K562 (cell line): ENCODE results near the gene CD96. TPM values are rescaled to one million over a fixed set of nuclear protein-coding genes. Genes with fewer than 3 reads are reported as not detected.

Source experiments
- BCL6 ChIP-seq: fragments of 250-450 bp; sonication (Bioruptor Pico); IDR thresholded peaks from 2 replicates; pipeline ENCODE4 v1.4.0; 2020
- BMI1 ChIP-seq: fragments of 150-350 bp; IDR thresholded peaks from 2 replicates; pipeline ENCODE4 v1.6.1; 2014; ENCODE audit warnings: low read length
- BRF2 ChIP-seq: IDR thresholded peaks from 3 replicates; pipeline ENCODE4 v1.6.1; 2011; ENCODE audit warnings: borderline replicate concordance, mild to moderate bottlenecking; ENCODE audit not compliant: insufficient read length, insufficient read depth
- CHCHD3 ChIP-seq: fragments of 250-450 bp; sonication (Bioruptor Pico); IDR thresholded peaks from 2 replicates; pipeline ENCODE4 v2.1.2; 2022; ENCODE audit warnings: mild to moderate bottlenecking
- DMBX1 ChIP-seq: fragments of 250-450 bp; sonication (Bioruptor Pico); IDR thresholded peaks from 2 replicates; pipeline ENCODE4 v1.8.0; 2022; ENCODE audit warnings: inconsistent platforms, mild to moderate bottlenecking, moderate library complexity, borderline replicate concordance
- DNMT1 ChIP-seq: fragments of 450-650 bp; IDR thresholded peaks from 2 replicates; pipeline ENCODE4 v1.6.1; 2016; ENCODE audit warnings: antibody characterized with exemption, mild to moderate bottlenecking
- FIP1L1 ChIP-seq: fragments of 200-400 bp; formaldehyde crosslinking; IDR thresholded peaks from 2 replicates; pipeline ENCODE4 v1.6.1; 2018; ENCODE audit warnings: mild to moderate bottlenecking, low read depth, low read length; ENCODE audit not compliant: poor library complexity, severe bottlenecking
- KDM4B ChIP-seq, 2 experiments: fragments of 450-650 bp in 1 of 2; sonication (generic) in 1 of 2; IDR thresholded peaks; 2 replicates each; pipeline ENCODE4 v1.6.1; 2016 to 2017; ENCODE audit warnings: borderline replicate concordance in 2 of 2, antibody characterized with exemption in 1 of 2, low read depth in 1 of 2, mild to moderate bottlenecking in 1 of 2
- SAFB2 ChIP-seq: fragments of 200-400 bp; formaldehyde crosslinking; IDR thresholded peaks from 2 replicates; pipeline ENCODE4 v1.6.1; 2018; ENCODE audit warnings: borderline replicate concordance, low read length, low read depth, moderate library complexity; ENCODE audit not compliant: severe bottlenecking
- TCF3 ChIP-seq: sonication (generic); formaldehyde crosslinking; IDR thresholded peaks from 2 replicates; pipeline ENCODE4 v1.4.0; 2020; ENCODE audit warnings: mild to moderate bottlenecking, missing genetic modification reagents
- TEAD1 ChIP-seq, 2 experiments: fragments of 450-650 bp in 1 of 2; sonication (generic) in 1 of 2; formaldehyde crosslinking; IDR thresholded peaks; 2 replicates each; pipeline versions ENCODE4 v1.4.0 to v1.8.0; 2020 to 2022; ENCODE audit warnings: mild to moderate bottlenecking in 2 of 2, missing genetic modification reagents in 1 of 2
- YY1 ChIP-seq, 3 experiments: IDR thresholded peaks; 2 replicates each; pipeline ENCODE4 v1.6.1; 2011; ENCODE audit warnings: low read length in 2 of 3, mild to moderate bottlenecking in 2 of 3, moderate library complexity in 2 of 3, borderline replicate concordance in 1 of 3, control low read depth in 1 of 3, low read depth in 1 of 3; ENCODE audit not compliant: insufficient read depth in 3 of 3, insufficient replicate concordance in 2 of 3, control insufficient read depth in 1 of 3, insufficient read length in 1 of 3; ENCODE audit errors: extremely low read depth in 1 of 3
- ZKSCAN8 ChIP-seq: fragments of 200-800 bp; sonication (Bioruptor generic); IDR thresholded peaks from 2 replicates; pipeline ENCODE4 v1.6.1; 2016; ENCODE audit warnings: missing genetic modification characterization, missing compliant biosample characterization
- ZNF311 ChIP-seq: fragments of 250-450 bp; sonication (Bioruptor Pico); IDR thresholded peaks from 2 replicates; pipeline ENCODE4 v1.4.0; 2020; ENCODE audit warnings: mild to moderate bottlenecking, moderate library complexity
- ZNF395 ChIP-seq: fragments of 200-800 bp; sonication (Bioruptor generic); IDR thresholded peaks from 2 replicates; pipeline ENCODE4 v1.6.1; 2017; ENCODE audit warnings: missing genetic modification characterization, missing compliant biosample characterization
- ZNF561 ChIP-seq: fragments of 450-650 bp; formaldehyde crosslinking; conservative IDR thresholded peaks from 2 replicates; pipeline ENCODE4 v1.4.0; 2020; ENCODE audit warnings: mild to moderate bottlenecking, moderate library complexity
- ZNF644 ChIP-seq: fragments of 200-800 bp; sonication (Bioruptor generic); IDR thresholded peaks from 2 replicates; pipeline ENCODE4 v1.6.1; 2016; ENCODE audit warnings: low read depth, missing genetic modification characterization, missing compliant biosample characterization
- ZNF717 ChIP-seq: fragments of 250-450 bp; sonication (Bioruptor Pico); IDR thresholded peaks from 2 replicates; pipeline ENCODE4 v1.5.0; 2021
- polyA plus RNA-seq, 8 experiments: library from polyadenylated mRNA; depleted of rRNA in 4 of 8; stranded (reverse) in 5 of 8; unstranded in 3 of 8; fragments of >200 nt; fragmentation: Nextera tagmentation in 2 of 8; fragmentation: Illumina TruSeq in 1 of 8; extraction: Ambion mirVana in 2 of 8; extraction: Trizol in 1 of 8; gene quantifications; 2 replicates each; pipeline versions ENCODE4 v1.2.1 to v1.2.3, GENCODE V29; 2011 to 2014; ENCODE audit warnings: inconsistent platforms in 1 of 8, missing spikeins in 1 of 8
- total RNA-seq, 7 experiments: library from RNA; depleted of rRNA in 6 of 7; stranded (reverse); fragments of >200 nt in 6 of 7; fragmentation: Illumina TruSeq in 2 of 7; extraction: Trizol in 2 of 7; gene quantifications; 2 replicates each; pipeline versions ENCODE4 v1.2.1 to v1.2.3, GENCODE V29; 2011 to 2021; ENCODE audit warnings: low replicate concordance in 1 of 7
- TF ChIP-seq, protein P1 (sequence below): fragments of 450-650 bp; formaldehyde crosslinking; IDR thresholded peaks from 2 replicates; pipeline ENCODE4 v1.4.0; 2022; ENCODE audit warnings: mild to moderate bottlenecking, moderate library complexity
- TF ChIP-seq, protein P2 (sequence below): fragments of 450-650 bp; conservative IDR thresholded peaks from 2 replicates; pipeline ENCODE4 v1.6.1; 2016; ENCODE audit warnings: missing genetic modification characterization, low read depth, mild to moderate bottlenecking, missing compliant biosample characterization, moderate library complexity
- TF ChIP-seq, protein P3 (sequence below): fragments of 450-650 bp; formaldehyde crosslinking; IDR thresholded peaks from 2 replicates; pipeline ENCODE4 v1.4.0; 2020; ENCODE audit warnings: mild to moderate bottlenecking, moderate library complexity

The CD96 gene
- total and polyA plus RNA-seq, 9 of the 15 experiments (the other 6 are each of a cell fraction or from before 2014, with no cell fraction given) = 0.32 to 5.7 (median 1.2) TPM

DNA sequence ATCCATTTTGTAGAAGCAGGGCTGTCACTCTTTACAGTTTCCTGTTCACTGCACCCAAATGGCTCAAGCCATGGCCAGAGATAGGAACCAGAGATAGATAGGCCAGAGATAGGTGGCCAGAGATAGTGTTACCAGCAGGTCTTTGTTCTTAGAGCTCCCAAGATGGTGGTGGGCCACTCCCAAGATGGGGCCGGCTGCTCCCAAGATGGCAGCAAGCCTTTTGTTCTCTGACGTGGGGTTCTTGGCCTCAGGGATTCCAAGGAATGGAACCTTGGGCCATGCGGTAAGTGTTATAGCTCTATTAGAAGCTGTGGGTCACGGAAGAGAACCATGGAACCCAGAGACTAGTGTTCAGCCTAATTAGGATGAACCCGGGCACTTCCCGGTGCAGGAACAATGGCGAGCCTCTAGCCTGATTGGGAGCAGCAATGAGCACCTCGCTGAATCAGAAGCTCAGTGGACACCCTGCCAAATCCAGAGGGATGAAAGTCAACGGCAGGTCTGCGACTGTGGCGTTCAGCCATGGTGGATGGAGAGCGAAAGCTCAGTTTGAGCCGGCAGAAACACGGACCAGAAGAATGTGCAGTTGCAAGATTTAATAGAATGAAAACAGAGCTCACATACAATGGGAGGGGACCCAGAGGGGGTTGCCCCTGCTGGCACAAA lies 45.0 kb upstream of the CD96 start (continued):
- peak in 1 of 3 experiments; percentile 33 for TF ChIP-seq YY1 (IDR thresholded peaks at IDR 0.05; ENCODE audit: borderline replicate concordance in 1 of 3, control insufficient read depth in 1 of 3, extremely low read depth in 1 of 3, insufficient read depth in 3 of 3, insufficient read length in 1 of 3, insufficient replicate concordance in 2 of 3, low read depth in 1 of 3, low read length in 2 of 3)
- TF ChIP-seq KDM4B (IDR thresholded peaks at IDR 0.05; ENCODE audit: borderline replicate concordance in 2 of 2, low read depth in 1 of 2) = no peak
- TF ChIP-seq BMI1 = no peak
- TF ChIP-seq ZNF717 (CRISPR knock-in tag) = no peak
- TF ChIP-seq DNMT1 = no peak
- TF ChIP-seq TEAD1 (CRISPR knock-in tag; IDR thresholded peaks at IDR 0.05) = 0 out of 4 replicates have a peak, but pooled peaks of 1 of the 2 experiments have one; percentile 18
- TF ChIP-seq SAFB2 = no peak
- TF ChIP-seq ZNF395 (CRISPR knock-in tag) = peak; percentile 47; the same call in 1 of the 2 replicates
- 0 out of 2 replicates have a peak, but pooled peaks have one; percentile 21 for TF ChIP-seq BCL6
- no peak for TF ChIP-seq FIP1L1
- peak; percentile 76 for TF ChIP-seq ZNF644
- TF ChIP-seq ZNF311 (CRISPR knock-in tag) = peak; percentile 67
- TF ChIP-seq, protein P1, sequence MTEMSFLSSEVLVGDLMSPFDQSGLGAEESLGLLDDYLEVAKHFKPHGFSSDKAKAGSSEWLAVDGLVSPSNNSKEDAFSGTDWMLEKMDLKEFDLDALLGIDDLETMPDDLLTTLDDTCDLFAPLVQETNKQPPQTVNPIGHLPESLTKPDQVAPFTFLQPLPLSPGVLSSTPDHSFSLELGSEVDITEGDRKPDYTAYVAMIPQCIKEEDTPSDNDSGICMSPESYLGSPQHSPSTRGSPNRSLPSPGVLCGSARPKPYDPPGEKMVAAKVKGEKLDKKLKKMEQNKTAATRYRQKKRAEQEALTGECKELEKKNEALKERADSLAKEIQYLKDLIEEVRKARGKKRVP (CRISPR knock-in tag) = peak; percentile 68
- no peak for TF ChIP-seq ZNF561
- TF ChIP-seq ZKSCAN8 (CRISPR knock-in tag) = peak; percentile 49; the same call in 1 of the 2 replicates
- no peak for TF ChIP-seq CHCHD3 (CRISPR knock-in tag)
- TF ChIP-seq BRF2 = no peak
- TF ChIP-seq DMBX1 = peak; percentile 89
- no peak for TF ChIP-seq TCF3 (CRISPR knock-in tag)
- TF ChIP-seq, protein P2, sequence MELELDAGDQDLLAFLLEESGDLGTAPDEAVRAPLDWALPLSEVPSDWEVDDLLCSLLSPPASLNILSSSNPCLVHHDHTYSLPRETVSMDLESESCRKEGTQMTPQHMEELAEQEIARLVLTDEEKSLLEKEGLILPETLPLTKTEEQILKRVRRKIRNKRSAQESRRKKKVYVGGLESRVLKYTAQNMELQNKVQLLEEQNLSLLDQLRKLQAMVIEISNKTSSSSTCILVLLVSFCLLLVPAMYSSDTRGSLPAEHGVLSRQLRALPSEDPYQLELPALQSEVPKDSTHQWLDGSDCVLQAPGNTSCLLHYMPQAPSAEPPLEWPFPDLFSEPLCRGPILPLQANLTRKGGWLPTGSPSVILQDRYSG (tag) = peak; percentile 81
- TF ChIP-seq, protein P3, sequence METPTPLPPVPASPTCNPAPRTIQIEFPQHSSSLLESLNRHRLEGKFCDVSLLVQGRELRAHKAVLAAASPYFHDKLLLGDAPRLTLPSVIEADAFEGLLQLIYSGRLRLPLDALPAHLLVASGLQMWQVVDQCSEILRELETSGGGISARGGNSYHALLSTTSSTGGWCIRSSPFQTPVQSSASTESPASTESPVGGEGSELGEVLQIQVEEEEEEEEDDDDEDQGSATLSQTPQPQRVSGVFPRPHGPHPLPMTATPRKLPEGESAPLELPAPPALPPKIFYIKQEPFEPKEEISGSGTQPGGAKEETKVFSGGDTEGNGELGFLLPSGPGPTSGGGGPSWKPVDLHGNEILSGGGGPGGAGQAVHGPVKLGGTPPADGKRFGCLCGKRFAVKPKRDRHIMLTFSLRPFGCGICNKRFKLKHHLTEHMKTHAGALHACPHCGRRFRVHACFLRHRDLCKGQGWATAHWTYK = peak; percentile 74; the same call in 1 of the 2 replicates
